Fibroblast of the aortic adventitia (primary cell): ENCODE measurements around the gene A2M. TPM values are rescaled to one million over a fixed set of nuclear protein-coding genes. Genes with fewer than 3 reads are reported as not detected.

Experiments
- DNase-seq: peaks from one replicate; pipeline ENCODE4 v3.0.0-alpha.2; 2010; ENCODE audit warnings: low read depth
- H3K4me3 ChIP-seq: 2 replicates; pipeline ENCODE4 v1.5.1; 2011; ENCODE audit warnings: low read depth, mild to moderate bottlenecking, control low read depth, low read length, moderate library complexity
- CTCF ChIP-seq: IDR thresholded peaks from 2 replicates; pipeline ENCODE4 v1.5.1; 2011; ENCODE audit warnings: mild to moderate bottlenecking, low read length, control low read depth, inconsistent platforms; ENCODE audit not compliant: insufficient read depth
- total RNA-seq: library from RNA; depleted of rRNA; stranded (reverse); fragments of >200 nt; gene quantifications from 2 replicates; pipeline ENCODE4 v1.2.3, GENCODE V29; 2012; ENCODE audit warnings: low replicate concordance

Gene A2M
- total RNA-seq, 1 donor, result 0.54 TPM

- no peak for TF ChIP-seq CTCF
- DNase-seq, result peak; percentile 4
- no peak overlapping the region for H3K4me3 ChIP-seq
These were observed 63.1 kb downstream of the A2M start for GRCh38 chr12:9052610-9053009.

DNA sequence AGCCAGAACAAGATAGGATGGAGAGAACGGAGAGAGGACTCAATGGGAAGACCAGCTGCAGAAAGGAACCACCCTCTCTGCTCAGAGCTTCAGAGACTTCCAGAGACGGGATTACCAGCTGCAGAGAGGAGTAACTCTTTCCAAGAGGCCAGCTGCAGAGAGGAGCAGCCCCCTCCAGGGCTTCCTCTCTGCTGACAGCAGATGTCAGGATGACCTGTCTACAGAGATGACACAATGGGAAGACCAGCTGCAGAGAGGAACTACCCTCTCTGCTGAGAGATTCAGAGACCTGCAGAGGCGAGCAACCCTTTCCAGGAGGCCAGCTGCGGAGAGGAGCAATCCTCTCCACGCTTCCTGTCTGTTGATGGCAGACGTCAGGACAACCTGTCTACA, 64.6 kb downstream of the A2M start:
- no peak overlapping the region for H3K4me3 ChIP-seq
- DNase-seq, result no peak
- TF ChIP-seq CTCF, result no peak

GRCh38 chr12:9050521-9051157, 65.1 kb downstream of the A2M start:
- no peak for TF ChIP-seq CTCF
- no peak overlapping the region for H3K4me3 ChIP-seq
- DNase-seq, result no peak

GRCh38 chr12:9049520-9050133, 66.1 kb downstream of the A2M start:
- DNase-seq, result peak; percentile 73
- no peak overlapping the region for H3K4me3 ChIP-seq
- TF ChIP-seq CTCF, result peak; percentile 57

GRCh38 chr12:9048930-9049329, 66.8 kb downstream of the A2M start:
- no peak for DNase-seq
- no peak for TF ChIP-seq CTCF
- no peak overlapping the region for H3K4me3 ChIP-seq

GRCh38 chr12:9047105-9047504, 68.6 kb downstream of the A2M start:
- TF ChIP-seq CTCF, result no peak
- DNase-seq, result no peak
- H3K4me3 ChIP-seq, result no peak overlapping the region
